BJ (cell line): ENCODE measurements around the gene HCN4. TPM values are rescaled to one million over a fixed set of nuclear protein-coding genes. Genes with fewer than 3 reads are reported as not detected.

Experiments used
- CTCF ChIA-PET: fragments of 350-600 bp; formaldehyde crosslinking; extraction: SDS; loops from one replicate; lab custom pipeline; 2021; ENCODE audit warnings: antibody characterized with exemption, inconsistent platforms; lab: Yijun Ruan, JAX
- POLR2A ChIA-PET: fragments of 300-600 bp; sonication (Branson Sonifier 250); formaldehyde crosslinking; extraction: SDS; loops from one replicate; lab custom pipeline; 2021; ENCODE audit warnings: antibody characterized with exemption; lab: Charles Lee
- DNase-seq: peaks from one replicate; pipeline ENCODE4 v3.0.0-alpha.2; 2011; ENCODE audit warnings: low read depth
- H3K27me3 ChIP-seq: 2 replicates; pipeline ENCODE4 v1.6.0; 2011; ENCODE audit warnings: low read length; ENCODE audit not compliant: control insufficient read depth, insufficient read depth
- H3K36me3 ChIP-seq: 2 replicates; pipeline ENCODE4 v1.5.1; 2011; ENCODE audit warnings: low read length; ENCODE audit not compliant: control insufficient read depth, insufficient read depth
- H3K4me3 ChIP-seq: 2 replicates; pipeline ENCODE4 v1.5.1; 2011; ENCODE audit warnings: low read depth, mild to moderate bottlenecking, control low read depth, low read length
- polyA plus RNA-seq: library from polyadenylated mRNA; depleted of rRNA; stranded (reverse); fragments of >200 nt; gene quantifications from 2 replicates; pipeline ENCODE4 v1.2.3, GENCODE V29; 2011
- TF ChIP-seq, protein P1 (sequence below): IDR thresholded peaks from 2 replicates; pipeline ENCODE4 v1.5.1; 2011; ENCODE audit warnings: low read depth, mild to moderate bottlenecking, control low read depth, inconsistent platforms, low read length, moderate library complexity; ENCODE audit not compliant: insufficient read depth

The HCN4 gene
- polyA plus RNA-seq, 1 experiment, result not detected

DNA sequence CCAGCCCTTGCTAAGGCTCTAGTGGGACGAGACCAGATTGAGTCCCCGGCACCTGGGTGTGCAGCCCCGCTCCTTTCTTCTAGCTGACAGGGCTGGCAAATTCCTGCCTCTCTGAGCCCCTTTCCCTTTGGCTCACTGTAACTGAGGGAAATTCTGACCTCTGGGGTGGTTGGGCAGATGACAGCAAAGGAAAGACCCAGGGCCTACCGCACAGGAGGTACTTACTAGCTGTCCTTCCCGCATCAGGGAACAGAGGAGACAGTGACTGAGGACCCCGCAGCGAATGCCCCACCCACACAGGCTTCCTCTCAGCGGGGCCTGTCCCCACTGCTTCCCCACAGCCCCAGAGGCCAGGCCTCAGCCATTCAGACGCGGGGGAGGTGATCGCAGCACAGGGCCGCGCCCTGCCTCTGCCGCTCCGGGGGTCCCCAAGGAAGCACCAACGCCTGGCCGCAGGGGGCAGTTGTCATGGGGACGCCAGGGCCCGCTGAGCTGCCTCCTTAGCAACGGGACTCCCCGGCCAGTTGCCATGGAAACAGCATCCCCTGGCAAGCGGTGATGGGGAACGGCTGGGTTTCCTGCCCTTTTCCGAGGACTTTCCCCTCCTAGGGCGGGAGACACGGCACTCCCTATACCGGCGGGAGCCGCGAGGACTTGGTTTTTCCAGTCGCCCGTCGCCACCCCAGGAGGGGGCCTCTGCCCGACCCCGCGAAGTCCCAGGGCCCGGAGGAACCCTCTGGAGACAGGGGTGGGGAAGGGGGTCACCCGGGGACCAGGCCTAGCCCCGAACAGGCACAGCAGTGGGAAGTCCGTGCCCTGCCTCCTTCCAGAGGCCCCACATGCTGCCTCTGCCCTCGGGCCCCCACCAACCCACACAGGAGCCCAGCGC, 50.1 kb downstream of the HCN4 start:
- peaks cover 6% of the 10 kb centered on the region; the same call in 1 of the 2 replicates for H3K27me3 ChIP-seq
- no peak overlapping the region for H3K4me3 ChIP-seq
- CTCF ChIA-PET, result interaction anchor here (0.7 kb wide), 1 partner anchor 30 kb away, joined by 3 read pairs; no protein-coding TSS in a partner anchor
- POLR2A ChIA-PET, result no interaction called here
- TF ChIP-seq, protein P1, sequence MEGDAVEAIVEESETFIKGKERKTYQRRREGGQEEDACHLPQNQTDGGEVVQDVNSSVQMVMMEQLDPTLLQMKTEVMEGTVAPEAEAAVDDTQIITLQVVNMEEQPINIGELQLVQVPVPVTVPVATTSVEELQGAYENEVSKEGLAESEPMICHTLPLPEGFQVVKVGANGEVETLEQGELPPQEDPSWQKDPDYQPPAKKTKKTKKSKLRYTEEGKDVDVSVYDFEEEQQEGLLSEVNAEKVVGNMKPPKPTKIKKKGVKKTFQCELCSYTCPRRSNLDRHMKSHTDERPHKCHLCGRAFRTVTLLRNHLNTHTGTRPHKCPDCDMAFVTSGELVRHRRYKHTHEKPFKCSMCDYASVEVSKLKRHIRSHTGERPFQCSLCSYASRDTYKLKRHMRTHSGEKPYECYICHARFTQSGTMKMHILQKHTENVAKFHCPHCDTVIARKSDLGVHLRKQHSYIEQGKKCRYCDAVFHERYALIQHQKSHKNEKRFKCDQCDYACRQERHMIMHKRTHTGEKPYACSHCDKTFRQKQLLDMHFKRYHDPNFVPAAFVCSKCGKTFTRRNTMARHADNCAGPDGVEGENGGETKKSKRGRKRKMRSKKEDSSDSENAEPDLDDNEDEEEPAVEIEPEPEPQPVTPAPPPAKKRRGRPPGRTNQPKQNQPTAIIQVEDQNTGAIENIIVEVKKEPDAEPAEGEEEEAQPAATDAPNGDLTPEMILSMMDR, result no peak
- no peak for DNase-seq
- no peaks in the 10 kb centered on the region for H3K36me3 ChIP-seq

DNA sequence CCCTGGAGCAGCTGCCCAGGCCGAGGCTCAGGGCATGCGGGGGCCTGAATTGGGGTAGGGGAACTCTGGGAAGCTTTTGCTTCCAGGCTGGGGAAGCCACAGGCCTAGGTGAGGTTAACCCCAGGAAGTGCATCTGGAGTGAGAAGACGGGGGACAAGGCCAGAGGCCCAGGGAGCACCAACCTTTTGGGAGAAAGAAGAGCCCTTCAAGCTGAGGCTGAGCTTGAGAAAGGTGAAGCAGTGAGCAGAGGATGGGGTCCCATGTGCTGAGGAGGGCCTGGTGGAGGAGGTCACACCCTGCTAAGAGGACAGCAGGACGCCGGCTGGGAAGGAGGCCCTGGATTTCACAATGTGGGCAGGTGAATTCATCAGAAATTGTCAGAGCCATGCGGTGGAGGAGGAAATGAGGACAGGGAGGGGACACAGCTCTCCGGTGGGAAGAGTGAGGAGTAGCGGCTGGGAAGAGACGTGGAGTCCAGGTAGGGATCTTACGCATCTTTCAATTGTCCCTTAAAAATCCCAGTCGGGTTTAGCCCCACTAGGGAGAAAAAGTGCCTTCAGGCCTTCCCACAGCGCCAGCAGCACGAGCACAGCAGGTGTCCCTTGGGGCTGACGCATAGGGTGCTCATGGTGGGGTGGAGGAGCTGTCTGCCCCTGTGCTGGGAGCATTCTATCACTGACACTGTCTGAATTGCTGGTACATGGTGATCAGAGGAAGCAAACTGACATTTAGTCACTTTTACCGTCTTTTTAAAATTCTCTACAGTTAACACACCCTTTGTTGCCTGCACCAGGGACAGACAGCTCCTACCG, 50.9 kb downstream of the HCN4 start:
- no peak for DNase-seq
- ChIA-PET POLR2A (no interaction called here), CTCF (no interaction called here)
- Histone ChIP-seq H3K36me3 (no peaks in the 10 kb centered on the region), H3K4me3 (no peak overlapping the region), H3K27me3 (peaks cover 6% of the 10 kb centered on the region; the same call in 1 of the 2 replicates)
- TF ChIP-seq, protein P1, result no peak

DNA sequence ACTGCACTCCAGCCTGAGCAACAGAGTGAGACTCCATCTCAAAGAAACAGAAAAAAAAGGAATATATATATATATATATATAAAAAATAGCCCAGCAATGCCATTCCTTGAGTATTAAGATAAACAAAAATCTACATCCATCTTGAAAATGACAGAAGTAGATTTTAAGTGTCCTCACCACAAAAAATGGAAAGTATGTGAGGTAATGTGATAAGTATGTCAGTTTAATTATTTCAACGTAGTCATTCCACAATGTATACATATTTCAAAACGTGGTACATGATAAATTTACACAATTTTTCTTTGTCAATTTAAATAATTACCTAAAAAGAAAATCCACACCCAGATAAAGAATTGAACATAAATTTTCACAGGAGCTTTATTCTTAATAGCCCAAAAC, 54.9 kb downstream of the HCN4 start:
- CTCF ChIA-PET, result no interaction called here
- POLR2A ChIA-PET, result no interaction called here
- no peak for DNase-seq
- Histone ChIP-seq H3K4me3 (no peak overlapping the region), H3K27me3 (peaks cover 4% of the 10 kb centered on the region; the same call in 1 of the 2 replicates), H3K36me3 (no peaks in the 10 kb centered on the region)
- TF ChIP-seq, protein P1, result no peak

DNA sequence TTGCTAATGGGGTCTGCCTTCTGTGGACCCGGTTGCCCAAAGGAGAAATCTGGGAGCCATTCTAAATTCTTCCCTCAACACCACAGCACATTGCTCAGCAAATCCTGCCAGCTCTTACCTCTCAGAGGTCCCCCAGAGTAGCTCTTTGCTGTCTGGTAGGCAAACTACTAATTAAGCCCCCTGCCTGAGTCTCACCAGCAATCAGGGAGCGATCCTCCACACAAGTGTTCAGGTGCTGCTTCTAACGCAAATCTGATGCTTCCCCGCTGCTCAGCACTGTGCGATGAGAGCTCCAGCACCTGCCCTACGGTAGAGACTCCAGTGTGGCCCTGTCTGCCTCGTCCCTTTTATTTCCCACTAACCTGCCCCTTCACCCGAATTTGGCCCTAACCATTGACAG, 60.5 kb downstream of the HCN4 start:
- H3K4me3 ChIP-seq, result no peak overlapping the region
- DNase-seq, result no peak
- H3K27me3 ChIP-seq, result no peaks in the 10 kb centered on the region
- TF ChIP-seq, protein P1, result no peak
- ChIA-PET CTCF (interaction anchor here (1.2 to 2.1 kb wide), 2 partner anchors 10 to 328 kb away, joined by 4 to 6 read pairs; no protein-coding TSS in a partner anchor), POLR2A (no interaction called here)
- no peaks in the 10 kb centered on the region for H3K36me3 ChIP-seq
